DND-41 (cell line): Measurements from ENCODE around the gene HAUS6.

Experiments
- ATAC-seq: fragments of 200-7000 bp; cut with Tn5 transposase; 3 replicates; pipeline ENCODE4 v1.9.1; 2021; ENCODE audit warnings: low read depth; ENCODE audit not compliant: insufficient read depth
- DNase-seq: peaks from one replicate; pipeline ENCODE4 v3.0.0-alpha.2; 2020
- H2AFZ ChIP-seq: 2 replicates; pipeline ENCODE4 v1.6.0; 2012; ENCODE audit warnings: low read depth, low read length
- H3K27ac ChIP-seq: 2 replicates; pipeline ENCODE4 v1.5.1; 2012; ENCODE audit warnings: low read length, inconsistent platforms
- H3K27me3 ChIP-seq: fragments of 200-600 bp; sonication (generic); 2 replicates; pipeline ENCODE4 v1.6.0; 2012; ENCODE audit warnings: low read length, mild to moderate bottlenecking, inconsistent platforms; ENCODE audit not compliant: insufficient read depth, poor library complexity
- H3K36me3 ChIP-seq: 2 replicates; pipeline ENCODE4 v1.5.1; 2012; ENCODE audit warnings: low read length, inconsistent platforms; ENCODE audit not compliant: insufficient read depth
- H3K4me1 ChIP-seq: 2 replicates; pipeline ENCODE4 v1.5.1; 2012; ENCODE audit warnings: mild to moderate bottlenecking, low read length; ENCODE audit not compliant: insufficient read depth
- H3K4me2 ChIP-seq: 2 replicates; pipeline ENCODE4 v1.6.0; 2012; ENCODE audit warnings: mild to moderate bottlenecking, moderate library complexity, low read length, inconsistent platforms; ENCODE audit not compliant: insufficient read depth
- H3K4me3 ChIP-seq, 2 experiments: fragments of 200-600 bp in 1 of 2; shearing (Covaris generic) in 1 of 2; 2 replicates each; pipeline ENCODE4 v1.5.1; 2012 to 2016; ENCODE audit warnings: inconsistent platforms in 2 of 2, low read length in 2 of 2, mild to moderate bottlenecking in 2 of 2, low read depth in 1 of 2, moderate library complexity in 1 of 2
- H3K79me2 ChIP-seq: 2 replicates; pipeline ENCODE4 v1.6.0; 2012; ENCODE audit warnings: low read length, inconsistent platforms; ENCODE audit not compliant: insufficient read depth
- H3K9ac ChIP-seq: 2 replicates; pipeline ENCODE4 v1.6.0; 2012; ENCODE audit warnings: low read depth, mild to moderate bottlenecking, inconsistent platforms, low read length, moderate library complexity
- H3K9me3 ChIP-seq: 2 replicates; pipeline ENCODE4 v1.5.1; 2012; ENCODE audit warnings: low read length, moderate library complexity, mild to moderate bottlenecking, inconsistent platforms; ENCODE audit not compliant: insufficient read depth, severe bottlenecking
- H4K20me1 ChIP-seq: 2 replicates; pipeline ENCODE4 v1.6.0; 2012; ENCODE audit warnings: low read length; ENCODE audit not compliant: insufficient read depth
- CTCF ChIP-seq: IDR thresholded peaks from 2 replicates; pipeline ENCODE4 v1.5.1; 2012; ENCODE audit warnings: borderline replicate concordance, low read length, moderate library complexity, mild to moderate bottlenecking; ENCODE audit not compliant: poor library complexity, severe bottlenecking; ENCODE audit errors: extremely low read depth
- EZH2 ChIP-seq: IDR thresholded peaks from 3 replicates; pipeline ENCODE4 v1.6.1; 2012; ENCODE audit warnings: borderline replicate concordance, low read depth, mild to moderate bottlenecking, moderate library complexity, low read length, inconsistent platforms; ENCODE audit not compliant: severe bottlenecking

Gene HAUS6

DNA sequence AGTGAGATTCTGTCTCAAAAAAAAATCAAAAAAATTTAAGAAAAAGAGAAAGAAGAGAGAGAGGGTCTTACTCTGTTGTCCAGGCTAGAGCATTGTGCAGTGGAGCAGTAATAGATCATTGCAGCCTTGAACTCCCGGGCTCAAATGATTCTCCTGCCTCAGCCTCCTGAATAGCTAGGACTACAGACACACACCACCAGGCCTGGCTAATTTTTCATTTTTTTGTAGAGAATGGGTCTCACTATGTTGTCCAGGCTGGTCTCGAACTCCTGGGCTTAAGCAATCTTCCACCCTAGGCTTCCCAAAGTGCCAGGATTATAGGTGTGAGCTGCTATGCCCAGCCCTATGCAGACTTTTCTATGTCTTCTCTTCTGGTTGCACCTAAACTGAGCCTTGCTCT lies 28.5 kb downstream of the HAUS6 start:
- Histone ChIP-seq H3K4me1 (no peaks in the 10 kb centered on the region), H4K20me1 (no peaks in the 10 kb centered on the region), H3K4me2 (no peak overlapping the region), H2AFZ (no peak overlapping the region), H3K9me3 (no peaks in the 10 kb centered on the region), H3K79me2 (peaks cover 6% of the 10 kb centered on the region; the same call in 1 of the 2 replicates), H3K36me3 (peaks cover 84% of the 10 kb centered on the region), H3K27ac (no peak overlapping the region), H3K4me3 (no peak overlapping the region), H3K27me3 (no peaks in the 10 kb centered on the region), H3K9ac (no peak overlapping the region)
- TF ChIP-seq EZH2 (no peak), CTCF (no peak)
- ATAC-seq (0 out of 3 replicates have a peak, but pooled peaks have one; percentile 22), DNase-seq (no peak)

DNA sequence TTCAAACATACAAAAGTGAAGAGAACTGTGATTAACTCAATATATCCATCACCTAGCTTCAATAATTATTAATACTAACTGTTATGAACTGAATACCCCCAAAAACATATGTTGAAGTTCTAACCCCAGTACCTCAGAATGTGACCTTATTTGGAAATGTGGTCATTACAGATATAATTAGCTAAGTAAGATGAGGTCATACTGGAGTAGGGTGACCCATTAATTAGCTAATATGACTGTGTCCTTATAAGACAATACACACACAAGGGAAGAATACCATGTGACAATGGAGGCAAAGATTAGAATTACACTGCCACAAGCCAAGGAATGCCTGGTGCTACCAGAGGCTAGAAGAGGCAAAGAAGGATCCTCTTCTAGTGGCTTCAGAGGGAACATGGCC lies 45.7 kb downstream of the HAUS6 start:
- no peak overlapping the region for H3K9ac ChIP-seq
- H3K79me2 ChIP-seq: peaks cover 5% of the 10 kb centered on the region
- no peak overlapping the region for H3K27ac ChIP-seq
- H3K4me1 ChIP-seq: peaks cover 4% of the 10 kb centered on the region
- no peak overlapping the region for H3K4me2 ChIP-seq
- H4K20me1 ChIP-seq: no peaks in the 10 kb centered on the region
- no peak overlapping the region for H2AFZ ChIP-seq
- ATAC-seq (peak; percentile 27; the same call in 1 of the 3 replicates), DNase-seq (no peak)
- no peaks in the 10 kb centered on the region for H3K27me3 ChIP-seq
- H3K9me3 ChIP-seq: no peaks in the 10 kb centered on the region
- no peak overlapping the region for H3K4me3 ChIP-seq
- TF ChIP-seq CTCF (no peak), EZH2 (no peak)
- peaks cover 49% of the 10 kb centered on the region for H3K36me3 ChIP-seq

DNA sequence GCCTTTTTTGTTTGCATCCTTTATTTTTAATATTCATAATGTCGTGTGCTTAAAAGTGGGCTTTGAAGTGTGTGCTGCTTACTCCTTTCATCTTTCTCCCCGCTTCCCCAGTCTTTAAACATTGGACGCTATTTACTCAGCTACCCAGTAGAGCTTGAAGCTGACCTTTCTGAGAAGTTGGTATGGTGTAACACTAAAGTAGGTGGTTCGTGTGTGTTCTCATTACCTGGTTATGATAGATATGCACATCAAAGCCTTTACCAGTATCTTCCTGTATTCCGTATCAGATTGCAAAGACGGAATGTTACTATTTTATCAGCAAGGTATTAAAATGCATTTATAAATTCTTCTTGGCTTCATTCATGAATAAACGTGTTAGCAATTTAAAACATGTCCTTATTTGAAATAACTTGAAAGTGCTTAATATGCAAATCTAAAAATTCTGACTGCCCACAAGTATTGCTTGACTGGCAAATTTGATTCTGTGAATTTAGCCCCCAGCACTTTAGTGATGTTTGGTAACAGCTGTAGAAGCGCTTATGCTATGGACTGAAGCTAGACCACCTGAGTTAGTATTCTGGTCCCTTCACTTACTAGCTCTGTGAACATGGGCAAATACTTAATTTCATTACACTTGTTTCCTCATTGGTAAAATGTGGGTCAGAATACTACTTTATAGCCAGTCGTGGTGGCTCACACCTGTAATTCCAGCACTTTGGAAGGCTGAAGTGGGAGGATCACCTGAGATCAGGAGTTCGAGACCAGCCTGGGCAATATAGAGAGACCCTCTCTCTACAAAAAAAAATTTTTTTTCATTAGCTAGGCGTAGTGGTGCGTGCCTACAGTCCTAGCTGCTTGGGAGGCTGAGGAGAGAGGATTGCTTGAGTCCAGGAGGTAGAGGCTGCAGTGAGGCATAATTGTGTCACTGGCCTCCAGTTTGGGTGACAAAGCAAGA lies 51.8 kb downstream of the HAUS6 start:
- H2AFZ ChIP-seq: no peak overlapping the region; the same call in 1 of the 2 replicates
- H3K4me2 ChIP-seq: peak overlapping the region; percentile 83
- no peaks in the 10 kb centered on the region; the same call in none of the 2 replicates for H3K36me3 ChIP-seq
- H3K9ac ChIP-seq: peak overlapping the region; percentile 77
- peak overlapping the region; percentile 97 for H3K27ac ChIP-seq
- H3K79me2 ChIP-seq: peaks cover 33% of the 10 kb centered on the region
- H3K4me3 ChIP-seq: peak overlapping the region; percentile 75 to 83; a peak in 3 of 4 replicates
- no peak for TF ChIP-seq EZH2
- TF ChIP-seq CTCF: no peak
- peaks cover 13% of the 10 kb centered on the region; the same call in 1 of the 2 replicates for H4K20me1 ChIP-seq
- DNase-seq: no peak
- no peaks in the 10 kb centered on the region for H3K9me3 ChIP-seq
- peaks cover 37% of the 10 kb centered on the region for H3K4me1 ChIP-seq
- H3K27me3 ChIP-seq: no peaks in the 10 kb centered on the region
- ATAC-seq: no peak
